Measurements from ENCODE around the gene GDPD5.
A peak's percentile ranks its signal among the peaks of the same experiment; 100 is the strongest.

Gene GDPD5

DNA sequence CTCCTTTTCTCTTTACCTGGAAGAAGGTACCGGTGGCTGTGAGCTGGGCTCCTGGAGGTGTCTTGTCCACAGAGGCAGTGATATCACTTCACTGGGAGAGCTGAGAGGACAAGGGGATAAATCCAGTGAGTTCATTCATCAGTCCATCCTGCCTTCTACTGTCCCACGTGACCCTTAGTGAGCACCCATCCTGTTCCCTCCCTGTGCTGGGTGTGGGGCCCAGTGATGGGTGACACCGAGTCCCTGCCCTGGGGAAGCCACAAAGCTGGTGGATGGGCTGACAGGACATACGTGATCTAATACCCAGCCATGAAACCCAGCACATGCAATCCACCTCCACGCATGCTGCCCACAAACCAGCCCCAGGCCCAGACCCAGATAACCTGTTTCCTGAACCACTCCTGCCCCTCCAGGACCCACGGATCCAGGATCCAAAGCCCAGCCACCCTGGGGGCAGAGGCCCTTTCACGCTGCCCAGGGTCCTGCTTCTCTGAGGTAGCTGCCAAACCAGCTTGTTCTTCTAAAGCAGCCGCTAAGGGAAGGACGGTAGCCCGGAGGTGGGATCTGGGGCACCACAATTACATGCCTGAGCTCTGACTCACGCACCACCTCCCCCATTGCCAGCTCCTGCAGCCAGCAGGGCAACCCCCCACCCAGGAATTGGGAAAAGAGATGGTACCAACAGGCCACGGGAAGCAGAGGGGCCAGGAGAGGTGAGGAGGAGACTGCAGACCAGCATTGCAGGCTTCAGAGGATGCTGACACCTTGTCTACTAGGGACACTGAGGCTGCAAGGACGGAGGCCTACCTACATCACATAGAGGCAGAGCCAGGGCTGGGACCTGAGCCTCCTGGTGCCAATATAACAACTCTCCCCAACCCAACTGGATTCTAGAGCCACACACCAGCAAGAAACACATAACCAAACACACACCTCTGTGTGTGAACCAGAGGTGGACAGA is 35.2 kb downstream of the GDPD5 start:
- DNase-seq (ENCODE audit: low read depth in 2 of 2), result no peak

DNA sequence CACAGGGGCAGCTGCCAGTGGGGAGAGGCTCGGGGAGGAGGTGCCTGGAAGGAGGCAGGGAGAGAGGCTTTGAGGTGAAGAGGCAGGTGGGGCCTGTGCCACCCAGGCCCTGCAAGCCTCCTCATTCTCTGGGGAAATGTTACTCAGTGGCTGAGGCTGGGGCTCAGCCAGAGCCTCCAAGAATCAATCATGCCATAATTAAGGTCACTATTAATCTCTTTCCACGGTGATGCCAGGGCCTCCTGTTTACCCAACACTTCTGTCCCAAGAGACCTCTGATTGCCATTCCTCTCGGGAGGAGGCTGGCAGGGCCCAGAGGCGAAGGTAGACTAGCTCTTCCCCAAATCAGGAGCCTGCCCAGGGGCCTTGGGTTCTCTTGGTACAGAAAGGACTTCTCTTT is 38.4 kb downstream of the GDPD5 start:
- DNase-seq (ENCODE audit: low read depth in 2 of 2), result no peak

DNA sequence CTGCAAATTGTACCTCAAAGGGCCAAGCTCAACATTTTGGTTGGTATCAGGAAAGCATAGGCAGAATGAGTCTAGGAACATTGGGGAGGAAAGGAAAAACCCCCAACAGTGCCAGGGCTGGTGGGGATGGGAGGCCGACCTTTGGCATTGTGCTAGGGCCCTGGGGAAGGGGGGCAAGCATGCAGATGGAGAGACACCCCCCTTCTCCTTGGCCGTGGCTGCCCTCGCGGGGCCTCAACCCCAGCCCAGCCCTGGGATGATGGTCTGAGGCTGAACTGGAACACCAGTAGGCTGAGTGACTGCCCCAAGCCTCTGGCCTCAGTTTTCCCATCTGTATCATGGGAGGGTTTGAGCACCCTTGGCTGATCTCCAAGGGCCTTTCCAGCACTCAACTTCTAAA is 40.0 kb downstream of the GDPD5 start:
- DNase-seq (ENCODE audit: low read depth in 2 of 2), result no peak

DNA sequence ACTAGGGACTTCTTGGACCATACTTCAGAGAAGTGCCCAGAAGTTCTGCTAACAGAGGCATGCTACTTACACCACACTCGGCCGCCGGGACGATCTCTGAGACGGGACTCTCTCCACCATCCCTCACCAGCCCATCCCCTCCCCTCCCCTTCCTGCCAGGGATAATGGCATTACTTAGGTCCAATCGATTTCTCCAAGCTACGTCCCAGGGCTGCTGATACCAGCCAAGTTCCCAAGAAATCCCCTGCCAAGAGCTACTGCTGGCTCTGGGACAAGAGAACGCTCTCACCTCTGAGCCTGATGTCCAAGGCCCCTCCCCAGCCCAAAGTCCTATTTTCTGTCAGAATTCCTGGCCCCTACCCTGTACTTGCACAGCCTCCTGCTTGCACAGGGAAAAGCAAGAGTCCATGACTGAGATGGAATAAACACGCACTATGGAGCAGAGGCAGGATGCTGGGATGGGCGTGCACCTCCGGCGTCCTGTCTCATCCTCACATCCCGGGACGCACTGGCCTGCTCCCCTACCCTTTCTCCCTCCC is 42.7 kb downstream of the GDPD5 start:
- no peak for DNase-seq (ENCODE audit: low read depth in 2 of 2)

DNA sequence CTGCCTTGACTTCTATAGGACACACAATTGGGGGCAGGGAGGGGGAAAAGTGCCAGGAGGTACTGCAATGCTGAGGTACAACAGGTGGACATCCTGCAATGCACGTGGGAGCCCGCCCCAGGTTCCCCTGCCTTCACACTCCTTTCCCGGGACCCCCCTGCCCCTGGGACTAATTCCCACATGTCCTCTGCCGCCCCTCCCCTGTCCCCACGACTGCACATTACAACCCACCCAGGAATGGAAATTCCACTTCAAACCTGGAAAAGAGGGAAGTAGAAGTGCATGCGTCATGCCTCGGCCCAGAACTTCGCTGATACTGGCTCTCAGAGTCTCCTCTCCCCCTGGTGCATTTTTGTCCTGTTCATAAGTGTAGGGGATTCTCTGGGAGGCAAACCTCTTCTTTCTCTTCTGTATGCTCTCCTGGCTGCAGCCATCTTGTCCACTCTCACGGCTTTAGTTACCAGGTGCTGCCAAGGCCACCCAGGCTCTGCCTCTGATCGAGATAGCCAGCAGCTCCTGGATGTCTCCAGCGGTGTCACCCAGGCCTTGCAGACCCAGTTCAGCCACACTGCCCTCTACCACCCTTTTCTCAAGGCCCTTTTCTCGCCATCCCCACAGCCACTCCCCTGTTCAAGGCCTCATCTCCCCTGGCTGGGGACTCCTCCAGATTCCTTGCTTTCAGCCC is 43.7 kb downstream of the GDPD5 start:
- DNase-seq (ENCODE audit: low read depth in 2 of 2), result no peak

DNA sequence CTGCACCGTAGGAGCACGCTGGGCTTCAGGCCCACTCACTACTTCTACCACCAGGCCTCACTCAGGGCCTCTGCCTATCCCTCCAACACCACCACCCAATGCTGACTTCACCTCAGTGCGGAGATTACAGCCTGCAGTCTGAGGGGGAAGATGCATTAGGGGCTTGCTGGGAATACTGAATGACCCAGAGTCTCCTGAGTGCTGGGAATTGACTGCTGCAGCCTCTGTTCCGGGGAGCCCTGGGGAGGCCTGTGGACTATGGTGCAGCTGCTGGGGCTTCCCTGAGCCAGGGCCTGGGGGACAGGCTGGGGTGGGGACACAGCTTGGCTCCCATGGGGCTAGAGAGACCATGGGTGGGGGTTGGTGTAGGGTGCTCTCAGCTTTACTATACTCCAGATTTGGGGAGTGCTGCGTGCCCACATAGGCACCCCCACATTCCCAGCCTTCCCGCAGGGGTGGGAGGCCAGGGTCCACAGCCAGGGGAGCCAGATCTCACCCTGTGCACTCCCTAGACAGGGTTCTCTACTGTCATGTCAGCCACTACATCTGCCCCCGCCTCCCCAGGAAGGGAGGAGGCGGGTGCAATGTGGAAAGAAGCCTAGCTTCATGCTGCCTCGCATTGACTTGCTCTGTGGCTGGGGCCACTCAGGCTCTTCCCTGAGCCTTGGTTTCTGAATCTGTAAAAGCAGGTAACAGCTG is 44.4 kb downstream of the GDPD5 start:
- no peak for DNase-seq (ENCODE audit: low read depth in 2 of 2)

DNA sequence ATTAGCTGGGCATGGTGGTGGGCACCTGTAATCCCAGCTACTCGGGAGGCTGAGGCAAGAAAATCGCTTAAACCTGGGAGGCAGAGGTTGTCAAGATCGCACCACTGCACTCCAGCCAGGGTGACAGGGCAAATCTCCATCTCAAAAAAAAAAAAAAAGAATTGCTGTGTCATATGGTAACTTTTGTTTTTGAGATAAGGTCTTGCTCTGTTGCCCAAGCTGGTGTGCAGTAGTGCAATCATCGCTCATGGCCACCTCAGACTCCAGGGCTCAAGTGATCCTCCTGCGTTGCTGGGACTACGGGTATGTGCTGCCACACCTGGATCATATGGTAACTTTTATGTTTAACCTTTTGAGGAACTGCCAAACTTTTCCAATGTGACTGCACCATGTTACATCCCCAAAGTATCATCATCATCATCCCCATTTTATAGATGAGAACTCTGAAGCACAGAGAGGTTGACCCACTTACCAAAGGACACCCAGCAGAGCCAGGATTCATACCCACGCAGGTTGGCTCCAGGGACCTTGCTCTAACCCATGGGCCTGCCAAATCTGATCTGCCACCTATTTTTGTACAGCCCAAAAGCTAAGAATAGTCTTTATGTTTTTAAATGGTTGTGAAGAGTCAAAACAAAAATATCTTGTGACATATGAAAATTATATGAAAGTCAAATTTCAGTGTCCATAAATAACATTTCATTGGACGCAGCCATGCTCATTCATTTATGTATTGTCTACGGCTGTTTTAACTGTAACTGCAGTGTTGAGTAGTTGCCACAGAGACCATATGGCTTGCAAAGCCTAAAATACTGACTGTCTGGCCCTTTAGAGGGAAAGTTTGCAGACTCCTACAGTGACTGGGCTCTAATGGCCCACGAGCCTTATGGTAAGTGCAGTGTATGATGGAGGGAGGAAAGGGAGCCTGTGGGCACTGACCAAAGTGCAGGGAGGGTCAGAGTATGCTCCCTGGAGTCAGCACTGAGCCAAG is 45.3 kb downstream of the GDPD5 start:
- DNase-seq (ENCODE audit: low read depth in 2 of 2), result no peak

DNA sequence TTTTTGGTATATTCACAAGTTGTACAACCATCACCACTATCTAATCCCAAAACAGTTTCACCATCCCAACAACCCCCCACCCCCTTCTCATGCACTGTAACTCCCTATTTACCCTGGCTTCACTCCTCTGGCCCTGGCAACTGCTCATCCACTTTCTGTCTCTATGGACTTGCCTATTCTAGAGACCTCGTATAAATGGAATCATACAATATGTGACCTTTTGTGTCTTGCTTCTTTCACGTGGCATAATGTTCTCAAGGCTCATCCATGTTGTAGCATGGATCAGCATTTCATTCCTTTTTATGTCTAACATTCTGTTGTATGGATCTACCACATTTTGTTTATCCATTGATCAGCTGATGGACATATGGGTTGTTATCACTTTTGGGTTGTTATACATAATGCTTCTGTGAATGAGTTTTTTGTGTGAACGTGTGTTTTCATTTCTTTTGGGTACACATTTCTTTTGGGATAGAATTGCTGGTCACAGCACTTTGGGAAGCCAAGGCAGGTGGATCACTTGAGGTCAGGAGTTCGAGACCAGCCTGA is 46.1 kb downstream of the GDPD5 start:
- no peak for DNase-seq (ENCODE audit: low read depth in 2 of 2)

DNA sequence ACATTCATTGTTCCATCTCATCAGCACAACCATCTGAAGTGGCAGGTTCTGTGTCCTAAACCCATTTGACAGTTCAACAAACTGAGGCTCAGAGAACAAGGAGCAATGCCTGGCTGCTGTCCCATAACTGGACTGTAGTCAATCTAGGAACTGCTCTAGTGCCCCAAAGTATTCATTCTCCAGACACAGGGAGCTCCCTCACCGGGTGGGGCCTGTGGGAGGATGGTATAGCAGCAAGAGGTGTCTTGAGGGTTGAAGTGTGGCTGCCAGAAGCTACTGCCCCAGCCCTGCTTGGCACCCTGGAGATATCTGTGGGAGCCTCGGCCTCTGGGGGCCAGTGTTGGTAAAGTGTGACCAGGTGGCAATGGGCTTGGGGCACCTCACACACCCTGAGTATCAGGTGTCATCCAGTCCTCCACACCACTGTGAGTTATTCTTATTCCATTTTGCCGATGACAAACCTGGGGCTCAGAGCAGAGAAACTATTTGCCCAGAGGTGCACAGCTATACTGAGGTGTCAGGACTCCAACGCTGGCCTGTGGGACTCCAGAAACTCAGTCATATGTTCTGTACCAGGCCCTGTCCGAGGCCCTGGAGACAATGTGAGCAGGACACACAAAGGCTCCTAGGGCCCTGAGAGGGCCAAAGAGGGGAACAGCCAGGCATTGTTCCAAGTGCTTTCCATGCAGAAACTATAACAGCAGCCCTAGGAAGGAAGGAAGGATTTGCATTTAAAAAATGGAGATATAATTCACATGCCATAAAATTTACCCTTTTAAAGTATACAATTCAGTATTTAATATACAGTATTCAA is 46.8 kb downstream of the GDPD5 start:
- DNase-seq (ENCODE audit: low read depth in 2 of 2), result no peak

DNA sequence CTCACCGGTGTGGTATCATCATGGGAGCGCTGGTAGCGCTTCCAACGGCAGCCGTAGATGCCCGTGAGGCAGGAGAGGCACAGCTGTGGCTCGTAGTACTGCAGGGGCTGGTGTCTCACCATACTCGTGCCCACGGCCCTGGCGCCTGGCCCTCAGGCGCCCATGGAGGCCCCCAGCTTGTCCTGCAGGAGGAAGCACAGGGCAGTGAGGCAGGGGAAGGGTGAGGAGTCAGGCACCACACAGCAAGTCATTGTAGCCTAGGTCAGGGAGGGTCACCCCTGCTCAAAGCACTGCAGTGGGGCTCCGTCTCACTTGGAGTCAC is 48.2 kb downstream of the GDPD5 start:
- no peak for DNase-seq (ENCODE audit: low read depth in 2 of 2)

DNA sequence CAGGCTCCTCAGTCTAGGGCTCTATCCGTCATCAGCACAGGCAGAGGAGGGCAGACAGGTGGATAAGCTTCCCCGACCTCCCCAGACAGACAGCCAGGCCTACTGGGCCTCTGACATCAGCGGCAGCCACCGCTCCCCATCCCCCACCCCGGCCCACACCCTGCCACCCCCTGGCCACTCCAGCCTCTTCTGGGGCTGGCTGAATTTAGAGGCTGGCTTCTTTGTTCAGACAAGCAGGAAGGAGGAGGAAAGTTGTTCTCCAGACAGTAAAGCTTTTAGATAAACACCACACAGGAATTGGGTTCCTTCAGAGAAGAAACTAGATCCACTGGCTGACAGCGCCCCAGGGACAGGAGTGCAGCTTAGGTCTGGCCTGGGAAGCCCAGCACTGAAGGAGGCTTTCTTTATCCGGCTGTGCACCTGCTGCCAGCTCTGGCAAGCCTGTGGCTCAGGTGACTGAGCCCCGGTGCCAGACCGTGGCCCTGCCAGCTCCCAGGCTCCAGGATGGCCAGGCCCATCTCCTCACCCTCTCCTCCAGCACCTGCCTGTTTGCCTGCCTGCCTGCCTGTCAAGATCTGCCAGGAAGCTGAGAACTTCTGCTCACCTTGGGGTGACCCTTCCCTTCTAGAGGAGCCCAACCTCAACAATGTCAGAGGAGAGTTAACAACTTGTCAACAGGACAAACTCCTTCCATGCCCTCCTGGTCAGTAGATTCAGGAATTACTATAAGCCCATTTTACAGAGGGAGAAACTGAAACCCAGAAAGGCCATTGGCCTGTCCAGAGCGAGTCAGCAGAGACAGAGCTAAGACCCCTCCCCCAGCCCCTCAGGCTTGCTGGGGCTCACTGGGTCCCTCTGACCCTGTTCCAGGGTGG is 48.8 kb downstream of the GDPD5 start:
- DNase-seq (ENCODE audit: low read depth in 2 of 2), result no peak

DNA sequence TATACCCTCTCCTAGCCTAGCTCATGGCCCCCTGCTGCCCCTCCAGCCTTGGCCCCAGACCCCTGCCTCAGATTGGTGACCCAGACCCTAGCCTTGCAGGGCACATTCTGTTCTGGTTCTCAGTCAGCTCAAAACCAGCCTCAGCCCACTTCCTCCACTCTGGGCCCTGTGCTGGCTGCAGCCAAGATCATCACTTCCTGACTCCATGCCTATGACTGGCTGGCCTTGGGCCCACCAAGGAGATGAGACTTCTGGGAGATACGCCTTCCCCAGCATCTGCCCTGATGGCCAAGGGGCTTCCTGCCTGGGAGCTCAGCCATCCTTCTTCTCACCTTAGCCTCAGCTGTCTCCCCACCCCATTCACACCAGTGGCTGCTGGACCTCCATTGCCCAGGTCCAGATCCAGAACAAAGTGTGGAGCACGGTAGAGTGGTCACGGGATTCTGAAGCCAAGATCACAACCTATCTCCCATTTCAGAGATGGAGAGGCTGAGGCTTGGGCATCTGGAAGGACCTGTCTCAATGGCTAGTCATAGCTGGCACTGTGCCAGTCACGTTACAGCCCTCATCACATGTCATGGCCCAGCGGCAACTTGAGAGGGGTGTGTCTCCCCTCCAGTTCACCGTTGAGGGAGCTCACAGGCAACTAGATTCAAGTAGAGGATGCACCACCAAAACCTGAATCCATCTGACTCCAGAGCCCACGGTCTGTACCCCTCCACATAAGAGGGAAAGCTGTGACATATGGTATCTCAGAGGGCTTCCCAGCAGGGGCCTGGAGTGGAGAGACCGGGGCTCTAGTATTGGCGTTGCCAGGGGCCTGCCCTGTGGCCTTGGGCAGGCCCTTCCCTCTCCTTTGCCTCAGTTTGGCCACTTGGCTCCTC is 49.7 kb downstream of the GDPD5 start:
- no peak for DNase-seq (ENCODE audit: low read depth in 2 of 2)

DNA sequence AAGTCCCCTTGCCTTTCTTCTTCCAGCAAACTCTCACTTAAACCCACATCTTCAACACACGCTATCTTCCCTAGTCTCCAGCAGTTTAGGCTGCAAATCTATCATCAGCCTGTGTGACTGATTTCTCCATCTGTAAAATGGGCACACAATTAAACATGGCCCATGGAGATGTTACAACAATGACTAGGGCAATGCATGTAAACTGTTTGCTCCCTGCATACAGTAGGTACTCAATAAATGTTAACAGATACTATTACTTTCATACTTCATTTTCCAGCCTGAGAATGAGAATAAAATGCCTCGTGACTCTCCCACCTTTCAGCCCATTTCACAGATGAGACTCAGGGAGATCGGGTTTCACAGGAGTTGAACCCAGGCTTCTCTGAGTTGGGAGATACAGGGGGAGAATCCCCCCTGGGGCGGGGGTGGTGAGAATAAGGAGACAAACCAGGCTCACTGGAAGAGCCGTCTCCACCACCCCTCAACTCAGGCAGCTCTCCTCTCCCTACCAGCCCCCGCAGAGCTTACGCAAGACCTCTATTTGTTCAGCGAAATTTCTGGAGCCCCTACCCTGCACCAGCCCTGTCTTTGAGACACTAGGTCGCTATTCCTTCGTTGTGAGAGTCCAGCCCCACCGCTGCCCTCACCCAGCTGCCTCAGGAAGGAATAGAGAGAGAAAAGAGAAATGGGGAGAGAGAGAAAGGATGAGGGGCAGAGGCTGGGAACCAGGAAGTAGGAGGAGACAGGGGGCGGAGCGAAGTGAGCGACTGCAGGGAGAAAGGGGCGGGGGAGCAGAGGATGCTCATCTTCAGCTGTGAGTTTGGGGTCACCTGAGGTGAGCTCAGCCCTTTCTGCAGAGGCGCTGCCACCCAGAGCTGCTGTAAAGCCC is 50.6 kb downstream of the GDPD5 start:
- peak; percentile 9 to 21 for DNase-seq (ENCODE audit: low read depth in 2 of 2)

DNA sequence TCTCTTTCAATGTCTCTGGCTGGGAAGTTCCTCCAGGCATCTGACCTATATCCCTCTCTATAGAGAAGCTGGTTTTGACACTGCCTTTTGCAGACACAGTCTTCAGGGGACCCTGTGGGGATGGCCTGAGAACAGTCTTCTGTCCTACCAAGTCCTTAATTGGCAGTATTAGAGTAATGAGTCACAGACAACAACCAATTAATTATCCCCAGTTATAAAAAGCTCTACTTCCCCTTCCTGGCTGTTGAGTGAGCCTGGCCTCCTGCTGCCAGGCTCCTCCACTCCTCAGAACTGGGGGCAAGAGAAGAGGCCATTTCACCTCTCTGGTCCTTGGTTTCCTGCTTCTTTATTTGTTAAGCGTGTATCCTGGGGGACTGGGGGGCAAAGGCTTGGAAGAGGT is 51.5 kb downstream of the GDPD5 start:
- no peak for DNase-seq (ENCODE audit: low read depth in 2 of 2)

DNA sequence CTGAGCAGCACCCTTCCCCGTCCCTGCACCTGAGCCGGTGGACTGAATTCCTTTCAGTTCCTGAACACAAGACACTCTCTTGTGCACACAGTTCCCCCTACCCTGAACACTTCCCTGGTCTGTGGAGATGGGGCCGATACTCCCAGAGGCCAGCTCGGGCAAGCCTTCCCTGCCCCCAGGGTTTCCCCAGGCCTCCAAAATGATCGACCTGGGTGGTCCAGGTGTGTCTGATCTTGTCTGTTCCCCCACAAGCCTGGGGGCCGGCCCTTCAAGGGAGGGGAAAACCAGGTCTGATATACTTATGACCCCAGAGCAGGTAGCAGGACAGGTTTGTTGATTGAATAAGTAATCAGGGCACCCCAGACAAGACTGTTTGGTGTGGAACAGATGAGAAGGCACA is 52.1 kb downstream of the GDPD5 start:
- DNase-seq (ENCODE audit: low read depth in 2 of 2), result no peak

DNA sequence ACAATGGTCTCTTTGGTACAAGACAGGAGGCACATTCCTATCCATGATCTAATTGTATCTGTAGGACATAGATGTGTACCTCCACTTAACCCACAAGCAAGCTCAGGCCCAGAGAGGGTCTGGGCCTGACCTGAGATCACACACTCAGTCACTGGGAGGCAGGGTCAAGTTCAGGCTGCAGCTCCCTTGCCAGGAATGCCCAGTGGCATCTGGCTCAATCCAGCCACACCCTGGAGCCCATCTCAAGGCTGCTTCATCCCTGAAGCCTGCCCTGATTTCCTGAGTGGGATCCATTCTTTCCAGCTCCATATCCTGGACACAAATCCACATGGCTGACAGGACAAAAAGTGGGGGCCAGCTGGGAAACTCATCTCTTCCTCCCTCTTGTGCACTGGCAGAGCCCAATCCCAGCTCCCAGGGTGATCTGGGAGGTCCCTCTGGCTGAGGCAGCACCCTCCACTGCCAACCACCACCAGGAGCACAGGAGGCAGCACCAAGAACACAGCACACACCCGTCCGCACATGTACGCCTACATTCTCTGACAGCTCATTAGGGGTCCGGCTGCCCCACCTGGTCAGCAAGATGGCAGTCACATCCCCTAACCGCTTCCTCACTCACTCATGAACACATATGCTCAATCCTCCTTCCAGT is 53.5 kb downstream of the GDPD5 start:
- DNase-seq (ENCODE audit: low read depth in 2 of 2), result no peak

All from stimulated activated CD8-positive, alpha-beta memory T cell treated with anti-CD3 and anti-CD28 coated beads, Interleukin-15, amount 100 ng/mL, for 4 hours (primary cell).